ENCODE results near the gene ABCD2.

DNA sequence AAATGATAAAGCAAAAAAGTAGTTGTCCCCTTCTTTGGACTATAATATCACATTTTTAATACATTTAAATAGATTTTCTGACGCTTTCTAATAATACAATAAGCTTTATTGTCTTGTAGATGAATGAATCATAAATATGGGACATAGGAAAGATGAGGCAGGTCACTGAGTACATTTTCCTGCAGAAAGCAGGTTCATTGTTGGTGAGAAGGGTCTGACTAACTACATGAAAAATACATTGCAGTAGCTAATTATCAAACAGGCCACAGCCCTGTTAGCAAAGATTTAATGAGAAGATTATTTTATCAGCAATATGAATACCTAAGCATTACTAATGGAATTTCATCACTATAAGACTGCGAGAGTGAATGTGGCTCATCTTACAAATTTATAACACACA, 45.6 kb downstream of the ABCD2 start:
- TF ChIP-seq, protein P1, sequence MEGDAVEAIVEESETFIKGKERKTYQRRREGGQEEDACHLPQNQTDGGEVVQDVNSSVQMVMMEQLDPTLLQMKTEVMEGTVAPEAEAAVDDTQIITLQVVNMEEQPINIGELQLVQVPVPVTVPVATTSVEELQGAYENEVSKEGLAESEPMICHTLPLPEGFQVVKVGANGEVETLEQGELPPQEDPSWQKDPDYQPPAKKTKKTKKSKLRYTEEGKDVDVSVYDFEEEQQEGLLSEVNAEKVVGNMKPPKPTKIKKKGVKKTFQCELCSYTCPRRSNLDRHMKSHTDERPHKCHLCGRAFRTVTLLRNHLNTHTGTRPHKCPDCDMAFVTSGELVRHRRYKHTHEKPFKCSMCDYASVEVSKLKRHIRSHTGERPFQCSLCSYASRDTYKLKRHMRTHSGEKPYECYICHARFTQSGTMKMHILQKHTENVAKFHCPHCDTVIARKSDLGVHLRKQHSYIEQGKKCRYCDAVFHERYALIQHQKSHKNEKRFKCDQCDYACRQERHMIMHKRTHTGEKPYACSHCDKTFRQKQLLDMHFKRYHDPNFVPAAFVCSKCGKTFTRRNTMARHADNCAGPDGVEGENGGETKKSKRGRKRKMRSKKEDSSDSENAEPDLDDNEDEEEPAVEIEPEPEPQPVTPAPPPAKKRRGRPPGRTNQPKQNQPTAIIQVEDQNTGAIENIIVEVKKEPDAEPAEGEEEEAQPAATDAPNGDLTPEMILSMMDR (IDR thresholded peaks at IDR 0.05; ENCODE audit: poor library complexity, severe bottlenecking), result no peak
- TF ChIP-seq POLR2AphosphoS5 (IDR thresholded peaks at IDR 0.05) (no peak), EP300 (conservative IDR thresholded peaks at IDR 0.05; ENCODE audit: poor library complexity, severe bottlenecking) (no peak), EZH2 (IDR thresholded peaks at IDR 0.05; ENCODE audit: borderline replicate concordance, insufficient read depth, low read length, poor library complexity, severe bottlenecking) (no peak), SMC3 (conservative IDR thresholded peaks at IDR 0.05; ENCODE audit: poor library complexity) (no peak), REST (IDR thresholded peaks at IDR 0.05; ENCODE audit: borderline replicate concordance) (no peak), MXI1 (conservative IDR thresholded peaks at IDR 0.05; ENCODE audit: poor library complexity, severe bottlenecking) (no peak)
